Brain microvascular endothelial cell (primary cell): ENCODE data around the gene CLIP4.
A peak's percentile ranks its signal among the peaks of the same experiment; 100 is the strongest.

Experiments
- DNase-seq: peaks from one replicate; pipeline ENCODE4 v3.0.0-alpha.2; 2020
- H3K27ac ChIP-seq: fragments of 250-450 bp; sonication (Bioruptor Pico); 2 replicates; pipeline ENCODE4 v1.5.1; 2020; ENCODE audit warnings: mild to moderate bottlenecking, moderate library complexity
- H3K27me3 ChIP-seq: fragments of 250-450 bp; sonication (Bioruptor Pico); replicated peaks from 2 replicates; pipeline ENCODE4 v1.5.1; 2020; ENCODE audit warnings: mild to moderate bottlenecking
- H3K36me3 ChIP-seq: fragments of 250-450 bp; sonication (Bioruptor Pico); replicated peaks from 2 replicates; pipeline ENCODE4 v1.5.1; 2020; ENCODE audit warnings: mild to moderate bottlenecking
- H3K4me3 ChIP-seq: 2 replicates; pipeline ENCODE4 v1.5.1; 2011; ENCODE audit warnings: low read depth, mild to moderate bottlenecking, control low read depth, low read length, moderate library complexity
- in situ Hi-C: cut with HindIII; loops from 2 replicates; pipeline ENCODE4 v1.10.0; 2017; ENCODE audit warnings: low sequenced_read_pairs, low pct_ligation_motif_present
- TF ChIP-seq, protein P1 (sequence below): IDR thresholded peaks from 2 replicates; pipeline ENCODE4 v1.5.1; 2011; ENCODE audit warnings: low read depth, mild to moderate bottlenecking, moderate library complexity, low read length, control low read depth, inconsistent platforms; ENCODE audit errors: missing control alignments

CLIP4 gene

GRCh38 chr2:29130295-29130694 is 15.1 kb downstream of the CLIP4 start:
- Histone ChIP-seq H3K36me3 (peaks cover 9% of the 10 kb centered on the region), H3K27me3 (no peaks in the 10 kb centered on the region), H3K4me3 (no peak overlapping the region), H3K27ac (peak overlapping the region; percentile 65)
- peak; percentile 65 for DNase-seq
- in situ Hi-C loops: no loop called here
- TF ChIP-seq, protein P1, sequence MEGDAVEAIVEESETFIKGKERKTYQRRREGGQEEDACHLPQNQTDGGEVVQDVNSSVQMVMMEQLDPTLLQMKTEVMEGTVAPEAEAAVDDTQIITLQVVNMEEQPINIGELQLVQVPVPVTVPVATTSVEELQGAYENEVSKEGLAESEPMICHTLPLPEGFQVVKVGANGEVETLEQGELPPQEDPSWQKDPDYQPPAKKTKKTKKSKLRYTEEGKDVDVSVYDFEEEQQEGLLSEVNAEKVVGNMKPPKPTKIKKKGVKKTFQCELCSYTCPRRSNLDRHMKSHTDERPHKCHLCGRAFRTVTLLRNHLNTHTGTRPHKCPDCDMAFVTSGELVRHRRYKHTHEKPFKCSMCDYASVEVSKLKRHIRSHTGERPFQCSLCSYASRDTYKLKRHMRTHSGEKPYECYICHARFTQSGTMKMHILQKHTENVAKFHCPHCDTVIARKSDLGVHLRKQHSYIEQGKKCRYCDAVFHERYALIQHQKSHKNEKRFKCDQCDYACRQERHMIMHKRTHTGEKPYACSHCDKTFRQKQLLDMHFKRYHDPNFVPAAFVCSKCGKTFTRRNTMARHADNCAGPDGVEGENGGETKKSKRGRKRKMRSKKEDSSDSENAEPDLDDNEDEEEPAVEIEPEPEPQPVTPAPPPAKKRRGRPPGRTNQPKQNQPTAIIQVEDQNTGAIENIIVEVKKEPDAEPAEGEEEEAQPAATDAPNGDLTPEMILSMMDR: no peak

- no peak overlapping the region for H3K4me3 ChIP-seq
- peaks cover 7% of the 10 kb centered on the region for H3K36me3 ChIP-seq
- no peak overlapping the region for H3K27ac ChIP-seq
- in situ Hi-C loops: no loop called here
- DNase-seq: no peak
- TF ChIP-seq, protein P1: no peak
- no peaks in the 10 kb centered on the region for H3K27me3 ChIP-seq
These were observed 19.7 kb downstream of the CLIP4 start for GRCh38 chr2:29134933-29135332.

DNA sequence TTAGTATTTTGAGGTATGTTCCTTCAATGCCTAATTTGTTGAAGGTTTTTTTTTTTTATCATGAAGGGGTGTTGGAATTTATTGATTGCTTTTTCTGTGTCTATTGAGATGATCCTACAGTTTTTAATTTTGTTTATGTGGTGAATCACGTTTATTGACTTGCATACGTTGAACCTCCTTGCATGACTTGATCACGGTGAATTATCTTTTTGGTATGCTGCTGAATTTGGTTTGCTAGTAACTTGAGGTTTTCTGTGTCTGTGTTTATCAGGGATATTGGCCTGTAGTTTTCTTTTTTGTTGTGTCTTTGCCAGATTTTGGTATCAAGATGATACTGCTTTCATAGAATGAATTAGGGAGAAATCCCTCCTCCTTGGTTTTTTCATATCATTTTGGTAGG is 23.9 kb downstream of the CLIP4 start:
- H3K27me3 ChIP-seq: no peaks in the 10 kb centered on the region
- H3K27ac ChIP-seq: peak overlapping the region; percentile 44
- no peak overlapping the region for H3K4me3 ChIP-seq
- in situ Hi-C loops: no loop called here
- DNase-seq: peak; percentile 19
- H3K36me3 ChIP-seq: peaks cover 4% of the 10 kb centered on the region
- TF ChIP-seq, protein P1: no peak

DNA sequence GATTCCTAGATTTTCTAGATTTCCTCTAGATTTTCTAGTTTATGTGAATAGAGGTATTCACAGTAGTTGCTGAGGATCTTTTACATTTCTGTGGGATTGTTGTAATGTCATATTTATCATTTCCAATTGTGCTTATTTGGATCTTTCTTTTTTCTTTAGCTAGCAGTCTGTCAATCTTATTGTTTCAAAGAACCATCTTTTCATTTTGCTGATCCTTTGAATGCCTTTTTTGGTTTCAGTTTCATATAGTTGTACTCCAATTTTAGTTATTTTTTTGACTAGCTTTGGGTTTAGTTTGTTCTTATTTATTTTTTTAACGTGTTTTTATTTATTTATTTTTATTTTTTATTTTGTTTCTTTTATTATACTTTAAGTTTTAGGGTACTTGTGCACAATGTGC is 24.5 kb downstream of the CLIP4 start:
- in situ Hi-C loops: no loop called here
- TF ChIP-seq, protein P1: no peak
- DNase-seq: no peak
- Histone ChIP-seq H3K4me3 (no peak overlapping the region), H3K36me3 (peaks cover 4% of the 10 kb centered on the region), H3K27ac (no peak overlapping the region), H3K27me3 (no peaks in the 10 kb centered on the region)

- DNase-seq: no peak
- Histone ChIP-seq H3K4me3 (no peak overlapping the region), H3K36me3 (peaks cover 4% of the 10 kb centered on the region), H3K27me3 (no peaks in the 10 kb centered on the region), H3K27ac (no peak overlapping the region)
- in situ Hi-C loops: no loop called here
- TF ChIP-seq, protein P1: no peak
These were observed 28.4 kb downstream of the CLIP4 start for GRCh38 chr2:29143657-29144056.

- H3K27me3 ChIP-seq: no peaks in the 10 kb centered on the region
- no peak overlapping the region for H3K27ac ChIP-seq
- TF ChIP-seq, protein P1: no peak
- H3K36me3 ChIP-seq: peaks cover 2% of the 10 kb centered on the region
- in situ Hi-C loops: no loop called here
- no peak for DNase-seq
- no peak overlapping the region for H3K4me3 ChIP-seq
These were observed 31.0 kb downstream of the CLIP4 start for GRCh38 chr2:29146197-29146596.
